HG02759 (cell line): ENCODE results near the gene APP.

Experiments
- ATAC-seq: cut with Tn5 transposase; IDR thresholded peaks from one replicate; pipeline ENCODE4 v1.9.1; 2021; ENCODE audit warnings: mild to moderate bottlenecking, moderate library complexity; ENCODE audit not compliant: unreplicated experiment

APP gene

GRCh38 chr21:25848309-25848708 is 322.3 kb downstream of the APP start:
- no peak for ATAC-seq

- peak; percentile 58 for ATAC-seq
Measured at GRCh38 chr21:25845729-25846256, 324.8 kb downstream of the APP start.

- ATAC-seq = no peak
Measured at GRCh38 chr21:25842925-25843324, 327.6 kb downstream of the APP start.

GRCh38 chr21:25838809-25839208 is 331.8 kb downstream of the APP start:
- ATAC-seq = no peak

- ATAC-seq = no peak
Measured at GRCh38 chr21:25837533-25838265, 332.9 kb downstream of the APP start.

GRCh38 chr21:25836396-25836795 is 334.2 kb downstream of the APP start:
- ATAC-seq = no peak

- no peak for ATAC-seq
Measured at GRCh38 chr21:25834381-25834780, 336.2 kb downstream of the APP start.

GRCh38 chr21:25831300-25831960 is 339.1 kb downstream of the APP start:
- no peak for ATAC-seq
